H1 (cell line): ENCODE data around the gene SCO2. TPM values are rescaled to one million over a fixed set of nuclear protein-coding genes. Genes with fewer than 3 reads are reported as not detected.

Experiments
- CTCF ChIA-PET: fragments of 300-600 bp; sonication (Branson Sonifier 250); formaldehyde crosslinking; loops from one replicate; lab custom pipeline; 2021; ENCODE audit not compliant: partially characterized antibody; lab: Charles Lee
- POLR2A ChIA-PET: fragments of 300-600 bp; sonication (Branson Sonifier 250); formaldehyde crosslinking; loops from one replicate; lab custom pipeline; 2021; ENCODE audit warnings: inconsistent platforms; ENCODE audit not compliant: partially characterized antibody; lab: Charles Lee
- DNase-seq, 2 experiments: peaks; one replicate each; pipeline versions ENCODE4 v3.0.0 to v3.0.0-alpha.2; 2010 to 2022; ENCODE audit warnings: low spot score in 2 of 2, low read depth in 1 of 2, mixed read lengths in 1 of 2
- FAIRE-seq: peaks from 2 replicates; lab custom pipeline; 2011; peaks lifted over from hg19 to GRCh38; lab: Jason Lieb, UNC
- H2AFZ ChIP-seq: 2 replicates; pipeline ENCODE4 v1.8.1; 2012; ENCODE audit warnings: low read length, inconsistent platforms
- H2AK5ac ChIP-seq: 2 replicates; pipeline ENCODE4 v1.6.1; 2013; ENCODE audit warnings: low read depth, low read length
- H2BK120ac ChIP-seq: replicated peaks from 2 replicates; pipeline ENCODE3; 2013; ENCODE audit warnings: low read depth, low read length, inconsistent platforms
- H2BK12ac ChIP-seq: 2 replicates; pipeline ENCODE4 v1.6.1; 2013; ENCODE audit warnings: low read depth, low read length
- H2BK15ac ChIP-seq: 2 replicates; pipeline ENCODE4 v1.6.1; 2013; ENCODE audit warnings: low read length
- H2BK20ac ChIP-seq: 2 replicates; pipeline ENCODE4 v1.6.1; 2013; ENCODE audit warnings: low read length
- H2BK5ac ChIP-seq: 2 replicates; pipeline ENCODE4 v1.6.1; 2013; ENCODE audit warnings: low read depth, low read length
- H3K14ac ChIP-seq: 2 replicates; pipeline ENCODE4 v1.6.1; 2013; ENCODE audit warnings: inconsistent platforms; ENCODE audit not compliant: insufficient read length
- H3K18ac ChIP-seq: 2 replicates; pipeline ENCODE4 v1.6.1; 2013; ENCODE audit warnings: low read length; ENCODE audit errors: extremely low read depth
- H3K23ac ChIP-seq: 2 replicates; pipeline ENCODE4 v1.6.1; 2013; ENCODE audit warnings: inconsistent platforms; ENCODE audit not compliant: insufficient read length
- H3K23me2 ChIP-seq: 2 replicates; pipeline ENCODE4 v1.6.1; 2013; ENCODE audit warnings: low read depth, low read length
- H3K27ac ChIP-seq: 2 replicates; pipeline ENCODE4 v1.6.1; 2011; ENCODE audit warnings: low read depth, low read length, inconsistent platforms
- H3K27me3 ChIP-seq, 4 experiments: replicated peaks in 1 of 4; 1 replicate in 1 of 4; 2 replicates in 3 of 4; pipeline versions ENCODE4 v1.6.1 to v1.8.1; 2011 to 2013; ENCODE audit warnings: low read length in 3 of 4, mild to moderate bottlenecking in 3 of 4, inconsistent platforms in 2 of 4, mixed read lengths in 2 of 4, moderate library complexity in 1 of 4; ENCODE audit not compliant: control insufficient read depth in 3 of 4, insufficient read depth in 3 of 4; ENCODE audit errors: extremely low read depth in 1 of 4
- H3K36me3 ChIP-seq, 4 experiments: 2 replicates each; pipeline versions ENCODE4 v1.6.1 to v1.8.1; 2011 to 2013; ENCODE audit warnings: mild to moderate bottlenecking in 4 of 4, low read length in 3 of 4, moderate library complexity in 2 of 4, control low read depth in 1 of 4, inconsistent platforms in 1 of 4; ENCODE audit not compliant: insufficient read depth in 4 of 4, control insufficient read depth in 2 of 4
- H3K4ac ChIP-seq: replicated peaks from 2 replicates; pipeline ENCODE3; 2013; ENCODE audit warnings: low read length, low read depth, mixed read lengths, inconsistent platforms; ENCODE audit not compliant: insufficient read length
- H3K4me1 ChIP-seq, 4 experiments: replicated peaks in 1 of 4; 1 replicate in 1 of 4; 2 replicates in 3 of 4; pipeline versions ENCODE4 v1.6.1 to v1.8.1; 2011 to 2013; ENCODE audit warnings: low read length in 3 of 4, inconsistent platforms in 2 of 4, mixed read lengths in 1 of 4; ENCODE audit not compliant: insufficient read depth in 4 of 4, control insufficient read depth in 3 of 4
- H3K4me2 ChIP-seq, 2 experiments: 2 replicates each; pipeline versions ENCODE4 v1.6.1 to v1.8.1; 2011 to 2013; ENCODE audit warnings: low read depth in 2 of 2, low read length in 2 of 2, control low read depth in 1 of 2, inconsistent platforms in 1 of 2, mild to moderate bottlenecking in 1 of 2; ENCODE audit not compliant: insufficient read depth in 1 of 2
- H3K4me3 ChIP-seq, 4 experiments: fragments of 200-600, 300-600 bp in 1 of 4; sonication (generic), shearing (Covaris generic), sonication (Bioruptor Twin) in 1 of 4; 2 replicates each; pipeline versions ENCODE4 v1.5.1 to v1.8.1; 2011 to 2016; ENCODE audit warnings: low read length in 4 of 4, low read depth in 3 of 4, control low read depth in 2 of 4, inconsistent platforms in 2 of 4, mild to moderate bottlenecking in 2 of 4, mixed read lengths in 1 of 4, moderate library complexity in 1 of 4; ENCODE audit not compliant: insufficient read depth in 2 of 4; ENCODE audit errors: extremely low read depth in 1 of 4
- H3K56ac ChIP-seq: replicated peaks from 2 replicates; pipeline ENCODE3; 2013; ENCODE audit warnings: low read depth, mild to moderate bottlenecking, mixed read lengths, low read length, inconsistent platforms; ENCODE audit not compliant: insufficient read length
- H3K79me1 ChIP-seq: 2 replicates; pipeline ENCODE4 v1.6.1; 2013; ENCODE audit warnings: low read depth, low read length, control low read depth
- H3K79me2 ChIP-seq, 2 experiments: 2 replicates each; pipeline versions ENCODE4 v1.6.1 to v1.8.1; 2012 to 2013; ENCODE audit warnings: low read length in 2 of 2, mild to moderate bottlenecking in 2 of 2, inconsistent platforms in 1 of 2; ENCODE audit not compliant: insufficient read depth in 2 of 2, control insufficient read depth in 1 of 2
- H3K9ac ChIP-seq, 4 experiments: replicated peaks in 1 of 4; 1 replicate in 1 of 4; 2 replicates in 3 of 4; pipeline versions ENCODE4 v1.6.1 to v1.8.1; 2011 to 2013; ENCODE audit warnings: low read depth in 3 of 4, low read length in 3 of 4, control low read depth in 2 of 4, mild to moderate bottlenecking in 2 of 4, moderate library complexity in 2 of 4, inconsistent platforms in 1 of 4; ENCODE audit errors: extremely low read depth in 1 of 4
- H3K9me3 ChIP-seq, 2 experiments: 2 replicates each; pipeline versions ENCODE4 v1.6.1 to v1.8.1; 2012 to 2013; ENCODE audit warnings: mild to moderate bottlenecking in 2 of 2, moderate library complexity in 2 of 2, control low read depth in 1 of 2, inconsistent platforms in 1 of 2, low read depth in 1 of 2, low read length in 1 of 2, mixed read lengths in 1 of 2; ENCODE audit not compliant: insufficient read depth in 2 of 2
- H4K20me1 ChIP-seq, 2 experiments: replicated peaks in 1 of 2; 2 replicates each; pipeline versions ENCODE3 to v1.8.1; 2011 to 2013; ENCODE audit warnings: inconsistent platforms in 2 of 2, low read length in 2 of 2, mild to moderate bottlenecking in 1 of 2; ENCODE audit not compliant: insufficient read depth in 2 of 2, control insufficient read depth in 1 of 2
- H4K5ac ChIP-seq: 2 replicates; pipeline ENCODE4 v1.6.1; 2013; ENCODE audit warnings: low read length, low read depth, mixed read lengths, inconsistent platforms; ENCODE audit not compliant: insufficient read length
- H4K8ac ChIP-seq: 2 replicates; pipeline ENCODE4 v1.8.0; 2013; ENCODE audit warnings: mild to moderate bottlenecking, moderate library complexity, low read length, inconsistent platforms; ENCODE audit not compliant: insufficient read depth; ENCODE audit errors: extremely low read depth
- H4K91ac ChIP-seq: replicated peaks from 2 replicates; pipeline ENCODE3; 2013; ENCODE audit warnings: low read length, mixed read lengths, inconsistent platforms; ENCODE audit not compliant: insufficient read length
- EP300 ChIP-seq, 2 experiments: IDR thresholded peaks; 1 replicate in 1 of 2; 2 replicates in 1 of 2; pipeline ENCODE4 v1.6.1; 2011 to 2012; ENCODE audit warnings: low read depth in 2 of 2, low read length in 2 of 2, mild to moderate bottlenecking in 2 of 2, borderline replicate concordance in 1 of 2, inconsistent platforms in 1 of 2, moderate library complexity in 1 of 2
- GTF2F1 ChIP-seq: IDR thresholded peaks from 2 replicates; pipeline ENCODE4 v1.6.1; 2012; ENCODE audit warnings: low read depth, low read length, improper control_type of control experiment, borderline replicate concordance
- JUND ChIP-seq: IDR thresholded peaks from 2 replicates; pipeline ENCODE4 v1.6.1; 2011; ENCODE audit warnings: mild to moderate bottlenecking, improper control_type of control experiment, low read length
- POU5F1 ChIP-seq: IDR thresholded peaks from 2 replicates; pipeline ENCODE4 v1.6.1; 2011; ENCODE audit warnings: low read depth, mild to moderate bottlenecking, low read length, moderate library complexity
- RXRA ChIP-seq: IDR thresholded peaks from 2 replicates; pipeline ENCODE4 v1.6.1; 2011; ENCODE audit warnings: low read depth, mild to moderate bottlenecking, low read length, moderate library complexity; ENCODE audit not compliant: insufficient read depth
- TAF7 ChIP-seq: optimal IDR thresholded peaks from 2 replicates; pipeline ENCODE3; 2011; ENCODE audit warnings: low read depth, mild to moderate bottlenecking, inconsistent platforms, low read length, moderate library complexity, borderline replicate concordance
- YY1 ChIP-seq: IDR thresholded peaks from 2 replicates; pipeline ENCODE4 v1.6.1; 2011; ENCODE audit warnings: low read depth, mild to moderate bottlenecking, low read length
- WGBS, 2 experiments: shearing (Covaris generic) in 1 of 2; methylation state at CpG; one replicate each; pipeline versions ENCODE4 v1.1.6 to v1.1.7; 2013 to 2015; ENCODE audit warnings: low lambda C conversion rate in 2 of 2, mixed read lengths in 2 of 2, inconsistent platforms in 1 of 2, low coverage in 1 of 2, missing lambda C conversion rate in 1 of 2; ENCODE audit not compliant: insufficient replicate concordance in 2 of 2, insufficient coverage in 1 of 2, insufficient read length in 1 of 2; ENCODE audit errors: extremely low coverage in 1 of 2, missing lambda C conversion rate in 1 of 2; 5-methylcytosine and 5-hydroxymethylcytosine counted together
- polyA plus RNA-seq, 7 experiments: library from polyadenylated mRNA; depleted of rRNA in 3 of 7; stranded (reverse) in 5 of 7; unstranded in 2 of 7; fragments of >200 nt in 5 of 7; fragments of 200-250 nt in 2 of 7; gene quantifications; 1 replicate in 5 of 7; 2 replicates in 1 of 7; 4 replicates in 1 of 7; pipeline versions ENCODE4 v1.2.1 to v1.2.3, GENCODE V29; 2011 to 2013; ENCODE audit warnings: missing spikeins in 2 of 7, mixed read lengths in 2 of 7
- total RNA-seq: library from RNA; stranded (reverse); fragmentation: NEBNext Ultra II Directional; extraction: Animal tissue kit (Norgen Biotek cat#: 25700); gene quantifications from 2 replicates; pipeline ENCODE4 v1.2.1, GENCODE V29; 2021

The SCO2 gene
- total and polyA plus RNA-seq, 2 of the 8 experiments (the other 6 are each of a cell fraction or from before 2014, with no cell fraction given) = 2.0 TPM; not detected in 1

DNA sequence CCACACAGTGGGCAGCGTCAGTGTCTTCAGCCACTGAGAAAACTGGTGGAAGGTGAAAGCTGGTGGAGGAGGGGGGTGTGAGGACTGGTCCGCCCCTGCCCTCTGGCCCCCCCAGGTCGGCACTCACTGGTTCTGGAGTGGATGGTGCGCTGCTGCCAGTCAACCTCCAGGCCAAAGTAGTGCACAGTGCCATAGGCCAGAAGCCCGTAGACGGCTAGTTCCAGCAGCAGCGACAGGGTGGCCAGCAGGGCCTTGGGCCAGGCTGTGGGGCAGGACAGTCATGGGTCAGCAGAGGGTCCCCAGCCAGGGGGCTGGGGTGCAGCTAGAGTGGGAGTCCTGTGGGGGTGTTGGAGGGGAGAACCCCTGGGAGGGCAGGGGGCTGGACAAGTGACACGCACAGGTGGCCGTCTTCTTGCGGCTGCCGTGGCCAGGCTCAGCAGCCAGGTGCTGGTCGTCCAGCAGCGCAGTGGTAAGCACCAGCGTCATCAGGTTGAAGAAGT lies 20.1 kb downstream of the SCO2 start:
- H3K9me3 ChIP-seq = no peaks in the 10 kb centered on the region
- H3K27ac ChIP-seq = no peak overlapping the region
- peaks cover 11% of the 10 kb centered on the region; the same call in 1 of the 2 replicates for H3K23me2 ChIP-seq
- no peak overlapping the region for H2BK12ac ChIP-seq
- no peak overlapping the region for H2BK120ac ChIP-seq
- H3K4me1 ChIP-seq = peaks cover 2 to 8% (median 5%) of the 10 kb centered on the region in 4 experiments
- no peaks in the 10 kb centered on the region for H3K27me3 ChIP-seq
- H3K18ac ChIP-seq = no peak overlapping the region
- no peak overlapping the region for H4K8ac ChIP-seq
- no peak for DNase-seq
- H3K4ac ChIP-seq = no peak overlapping the region
- H3K9ac ChIP-seq = no peak overlapping the region
- H3K4me2 ChIP-seq = no peak overlapping the region
- no peak overlapping the region for H2BK20ac ChIP-seq
- WGBS, 2 experiments = 95% methylated on average over 14 of the region's 14 CpGs; no CpG with 5 or more reads in 1 of the 2 experiments
- H4K20me1 ChIP-seq = peaks cover 0 to 18% of the 10 kb centered on the region in 2 experiments
- TF ChIP-seq EP300 (IDR thresholded peaks at IDR 0.05; ENCODE audit: borderline replicate concordance in 1 of 2, low read depth in 2 of 2, low read length in 2 of 2) = no peak
- no peak for TF ChIP-seq TAF7
- TF ChIP-seq JUND = no peak
- no peak for TF ChIP-seq RXRA
- TF ChIP-seq GTF2F1 = no peak
- no peak for TF ChIP-seq POU5F1
- no peak for TF ChIP-seq YY1
- TF ChIP-seq, all 59 proteins: peak for 0
- Histone ChIP-seq H3K36me3 (peaks cover 0 to 15% (median 0%) of the 10 kb centered on the region in 4 experiments; a peak in 2 of 8 replicates), H2AFZ (no peak overlapping the region), H4K91ac (no peak overlapping the region), H3K79me2 (peaks cover 0 to 17% of the 10 kb centered on the region in 2 experiments; a peak in 2 of 4 replicates), H2BK5ac (no peak overlapping the region), H3K14ac (no peak overlapping the region), H2BK15ac (no peak overlapping the region), H3K79me1 (peaks cover 9% of the 10 kb centered on the region; the same call in 1 of the 2 replicates), H3K56ac (no peak overlapping the region), H2AK5ac (no peak overlapping the region), H3K4me3 (no peak overlapping the region), H4K5ac (no peak overlapping the region), H3K23ac (no peak overlapping the region)
- POLR2A ChIA-PET = interaction anchor here (2.7 kb wide), 1 partner anchor 21 kb away, joined by 17 read pairs; the partner anchor contains the start of gene MIOX
- FAIRE-seq = no peak
- CTCF ChIA-PET = interaction anchor here (0.5 to 1.0 kb wide), 2 partner anchors 9 to 145 kb away, joined by 3 read pairs; no protein-coding TSS in a partner anchor
